ENCODE measurements around the gene TPGS2.

The TPGS2 gene

DNA sequence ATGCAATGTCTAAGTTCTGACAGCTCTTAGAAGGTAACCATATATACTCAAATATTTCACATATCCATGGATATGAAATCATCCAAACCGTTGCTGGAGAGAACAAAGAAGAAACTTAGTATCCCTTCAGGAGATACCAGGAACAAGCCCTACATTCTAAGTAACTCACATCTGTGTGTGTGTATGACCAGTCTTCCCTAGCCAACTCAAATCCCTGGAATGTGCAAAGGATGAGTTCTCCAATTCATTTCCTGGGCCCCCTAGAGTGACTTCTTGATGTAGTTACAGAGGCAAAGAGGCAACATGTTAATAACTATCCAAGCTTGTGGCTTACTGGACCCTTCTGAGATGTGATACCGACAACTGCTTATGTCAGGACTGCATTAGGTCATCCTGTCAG is 20.1 kb downstream of the TPGS2 start:
- DNase-seq (ENCODE audit: low read depth), result no peak

DNA sequence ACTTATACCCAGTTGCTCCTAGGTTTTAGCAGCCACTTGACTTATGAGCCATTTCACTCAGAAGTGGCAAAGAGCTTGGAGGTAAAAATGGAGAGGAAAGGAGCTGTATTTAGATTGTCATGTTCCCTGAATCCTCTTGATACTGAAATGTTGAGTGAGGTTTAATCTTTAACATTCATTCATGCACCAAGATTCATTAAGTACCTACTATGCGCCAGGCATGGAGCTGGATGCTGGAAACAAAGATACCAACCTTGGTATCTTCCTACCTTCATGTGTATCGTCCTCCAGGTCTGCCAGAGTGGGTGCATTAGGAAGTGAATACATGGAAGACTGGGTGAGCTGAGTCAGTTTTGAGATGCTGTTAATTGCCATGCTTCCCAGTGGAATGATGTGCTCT is 23.7 kb downstream of the TPGS2 start:
- no peak overlapping the region for H3K4me3 ChIP-seq (ENCODE audit: low read depth, low read length)
- DNase-seq (ENCODE audit: low read depth), result no peak
- TF ChIP-seq, protein P1, sequence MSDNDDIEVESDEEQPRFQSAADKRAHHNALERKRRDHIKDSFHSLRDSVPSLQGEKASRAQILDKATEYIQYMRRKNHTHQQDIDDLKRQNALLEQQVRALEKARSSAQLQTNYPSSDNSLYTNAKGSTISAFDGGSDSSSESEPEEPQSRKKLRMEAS (IDR thresholded peaks at IDR 0.05; ENCODE audit: low read depth, low read length), result no peak

More for the DNA sequence above, 20.1 kb downstream of the TPGS2 start:
- TF ChIP-seq POLR2A (IDR thresholded peaks at IDR 0.05; ENCODE audit: extremely low read depth, insufficient read length), result no peak
- TF ChIP-seq MYC (IDR thresholded peaks at IDR 0.05; ENCODE audit: low read depth, low read length), result no peak
- TF ChIP-seq, protein P1 (IDR thresholded peaks at IDR 0.05; ENCODE audit: low read depth, low read length), result no peak
- TF ChIP-seq, protein P2, sequence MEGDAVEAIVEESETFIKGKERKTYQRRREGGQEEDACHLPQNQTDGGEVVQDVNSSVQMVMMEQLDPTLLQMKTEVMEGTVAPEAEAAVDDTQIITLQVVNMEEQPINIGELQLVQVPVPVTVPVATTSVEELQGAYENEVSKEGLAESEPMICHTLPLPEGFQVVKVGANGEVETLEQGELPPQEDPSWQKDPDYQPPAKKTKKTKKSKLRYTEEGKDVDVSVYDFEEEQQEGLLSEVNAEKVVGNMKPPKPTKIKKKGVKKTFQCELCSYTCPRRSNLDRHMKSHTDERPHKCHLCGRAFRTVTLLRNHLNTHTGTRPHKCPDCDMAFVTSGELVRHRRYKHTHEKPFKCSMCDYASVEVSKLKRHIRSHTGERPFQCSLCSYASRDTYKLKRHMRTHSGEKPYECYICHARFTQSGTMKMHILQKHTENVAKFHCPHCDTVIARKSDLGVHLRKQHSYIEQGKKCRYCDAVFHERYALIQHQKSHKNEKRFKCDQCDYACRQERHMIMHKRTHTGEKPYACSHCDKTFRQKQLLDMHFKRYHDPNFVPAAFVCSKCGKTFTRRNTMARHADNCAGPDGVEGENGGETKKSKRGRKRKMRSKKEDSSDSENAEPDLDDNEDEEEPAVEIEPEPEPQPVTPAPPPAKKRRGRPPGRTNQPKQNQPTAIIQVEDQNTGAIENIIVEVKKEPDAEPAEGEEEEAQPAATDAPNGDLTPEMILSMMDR (IDR thresholded peaks at IDR 0.05; ENCODE audit: low read depth, low read length), result no peak
- no peak overlapping the region for H3K4me3 ChIP-seq (ENCODE audit: low read depth, low read length)

DNA sequence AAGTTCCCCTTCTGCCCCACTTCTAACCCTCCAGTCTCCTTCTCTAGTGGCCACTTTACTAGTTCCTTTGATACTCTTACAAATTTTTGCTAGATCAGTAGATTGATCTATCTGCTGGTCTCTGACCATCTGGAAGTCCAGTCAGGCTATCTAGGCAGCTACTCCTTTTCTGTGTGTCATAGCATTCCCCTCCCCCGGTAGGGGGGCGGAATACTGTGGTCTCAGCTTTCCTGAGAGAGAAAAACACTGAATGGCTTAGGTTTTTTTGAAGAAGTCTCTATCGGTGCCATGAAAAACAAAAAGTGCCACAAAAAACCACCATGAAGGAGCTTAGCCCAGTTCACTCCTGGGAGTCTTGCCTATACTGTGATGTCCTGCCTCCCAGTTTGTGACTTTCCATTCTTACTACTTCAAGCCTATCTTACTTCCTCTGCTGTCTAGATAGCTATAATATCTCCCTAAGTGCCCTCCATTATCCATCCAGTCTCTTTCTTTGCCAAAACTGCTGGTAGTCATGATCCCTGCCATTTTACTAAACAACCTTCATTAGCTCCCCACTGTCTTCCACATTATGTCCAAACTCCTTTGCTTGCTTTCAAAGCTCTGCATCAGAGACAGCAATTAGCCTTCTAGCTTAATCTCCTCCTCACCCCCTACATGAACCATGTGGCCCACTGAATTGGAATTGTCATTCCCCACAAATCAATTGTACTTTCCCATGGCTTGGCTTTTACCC is 29.9 kb downstream of the TPGS2 start:
- DNase-seq (ENCODE audit: low read depth), result no peak
- H3K4me3 ChIP-seq (ENCODE audit: low read depth, low read length), result no peak overlapping the region
- TF ChIP-seq, protein P2 (IDR thresholded peaks at IDR 0.05; ENCODE audit: low read depth, low read length), result no peak
- TF ChIP-seq POLR2A (IDR thresholded peaks at IDR 0.05; ENCODE audit: extremely low read depth, insufficient read length) (no peak), MYC (IDR thresholded peaks at IDR 0.05; ENCODE audit: low read depth, low read length) (no peak)
- TF ChIP-seq, protein P1 (IDR thresholded peaks at IDR 0.05; ENCODE audit: low read depth, low read length), result no peak

DNA sequence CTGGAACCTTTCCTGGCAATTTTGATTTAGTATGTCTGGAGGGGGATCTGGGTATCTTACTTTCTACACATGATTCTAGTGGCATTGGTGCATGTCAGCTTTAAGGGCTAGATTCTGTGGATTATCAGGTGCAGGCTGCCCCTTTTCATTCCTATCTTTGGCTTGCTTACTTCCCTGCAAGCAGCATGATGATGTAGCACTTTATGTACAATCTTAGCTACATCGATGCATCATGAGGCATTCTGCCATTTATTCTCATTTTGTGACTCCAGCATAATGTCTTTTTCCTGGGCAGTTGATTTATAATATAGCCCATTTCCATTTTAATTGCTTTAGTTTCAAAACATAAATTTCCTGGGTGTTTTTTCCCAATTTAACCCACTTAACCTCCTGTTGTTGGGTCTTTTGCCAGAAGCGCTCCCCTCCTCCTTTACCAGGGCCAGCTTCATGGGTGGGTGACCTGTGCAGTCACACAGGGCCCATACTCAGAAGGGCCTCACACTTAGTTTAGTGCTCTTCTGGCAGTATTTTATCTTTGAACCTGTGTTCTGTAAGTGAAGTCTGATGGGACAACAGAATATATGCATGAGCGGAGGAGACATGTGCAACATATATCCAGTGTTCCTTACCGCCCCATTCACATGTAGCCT is 36.0 kb downstream of the TPGS2 start:
- no peak overlapping the region for H3K4me3 ChIP-seq (ENCODE audit: low read depth, low read length)
- DNase-seq (ENCODE audit: low read depth), result no peak
- TF ChIP-seq MYC (IDR thresholded peaks at IDR 0.05; ENCODE audit: low read depth, low read length) (no peak), POLR2A (IDR thresholded peaks at IDR 0.05; ENCODE audit: extremely low read depth, insufficient read length) (no peak)

DNA sequence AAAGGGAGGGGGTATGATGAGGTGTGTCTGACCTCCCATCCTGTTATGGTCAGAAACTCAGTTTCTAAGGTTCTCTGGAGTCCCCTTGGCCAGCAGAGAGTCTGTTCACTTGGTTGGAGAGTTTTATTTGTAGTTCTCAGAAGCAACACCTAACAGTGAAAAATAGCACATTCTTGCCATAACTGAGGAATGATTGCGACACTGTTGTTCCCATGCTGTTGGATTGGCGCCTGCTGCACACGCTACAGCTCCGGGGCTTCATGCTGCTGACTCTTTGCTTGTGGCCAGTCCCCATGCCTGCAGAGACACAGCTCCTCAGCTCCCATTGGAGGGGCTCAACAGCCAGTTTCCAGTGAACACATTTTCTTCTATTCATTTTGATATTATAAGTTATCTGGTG is 42.1 kb downstream of the TPGS2 start:
- no peak for TF ChIP-seq MYC (IDR thresholded peaks at IDR 0.05; ENCODE audit: low read depth, low read length)
- no peak for TF ChIP-seq POLR2A (IDR thresholded peaks at IDR 0.05; ENCODE audit: extremely low read depth, insufficient read length)
- TF ChIP-seq, protein P2 (IDR thresholded peaks at IDR 0.05; ENCODE audit: low read depth, low read length), result no peak
- DNase-seq (ENCODE audit: low read depth), result no peak
- no peak overlapping the region for H3K4me3 ChIP-seq (ENCODE audit: low read depth, low read length)

DNA sequence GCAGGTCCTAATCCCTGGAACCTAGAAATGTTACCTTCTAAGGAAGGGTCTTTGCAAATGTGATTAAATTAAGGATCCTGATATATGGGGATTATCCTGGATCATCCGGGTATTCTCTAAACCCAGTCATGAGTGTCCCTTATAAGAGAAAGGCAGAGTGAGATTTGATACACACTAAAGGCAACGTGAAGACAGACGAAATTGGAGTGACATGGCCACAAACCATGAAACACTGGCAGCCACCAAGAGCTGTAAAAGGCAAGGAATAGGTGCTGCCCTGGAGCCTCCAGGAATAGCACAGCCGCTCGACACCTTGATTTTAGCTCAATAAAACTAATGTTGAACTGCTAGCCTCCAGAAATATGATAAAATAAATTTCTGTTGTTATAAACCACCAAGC is 45.0 kb downstream of the TPGS2 start:
- no peak for DNase-seq (ENCODE audit: low read depth)
- no peak for TF ChIP-seq POLR2A (IDR thresholded peaks at IDR 0.05; ENCODE audit: extremely low read depth, insufficient read length)
- TF ChIP-seq, protein P1 (IDR thresholded peaks at IDR 0.05; ENCODE audit: low read depth, low read length), result no peak
- TF ChIP-seq, protein P2 (IDR thresholded peaks at IDR 0.05; ENCODE audit: low read depth, low read length), result no peak
- no peak for TF ChIP-seq MYC (IDR thresholded peaks at IDR 0.05; ENCODE audit: low read depth, low read length)
- H3K4me3 ChIP-seq (ENCODE audit: low read depth, low read length), result no peak overlapping the region
